ENCODE results near the gene APOBEC3G.

The APOBEC3G gene

GRCh38 chr22:39080052-39080762 lies 3.1 kb downstream of the APOBEC3G start:
- no peak for DNase-seq (ENCODE audit: low read depth in 2 of 2)
- no peak overlapping the region for H3K4me3 ChIP-seq (replicated peaks in 1 of 2; ENCODE audit: low read depth in 2 of 2, low read length in 2 of 2)
- TF ChIP-seq CTCF (IDR thresholded peaks at IDR 0.05; ENCODE audit: low read depth, low read length): no peak

GRCh38 chr22:39081016-39081415 lies 3.9 kb downstream of the APOBEC3G start:
- TF ChIP-seq CTCF (IDR thresholded peaks at IDR 0.05; ENCODE audit: low read depth, low read length): no peak
- DNase-seq (ENCODE audit: low read depth in 2 of 2): no peak
- H3K4me3 ChIP-seq (replicated peaks in 1 of 2; ENCODE audit: low read depth in 2 of 2, low read length in 2 of 2): no peak overlapping the region

DNA sequence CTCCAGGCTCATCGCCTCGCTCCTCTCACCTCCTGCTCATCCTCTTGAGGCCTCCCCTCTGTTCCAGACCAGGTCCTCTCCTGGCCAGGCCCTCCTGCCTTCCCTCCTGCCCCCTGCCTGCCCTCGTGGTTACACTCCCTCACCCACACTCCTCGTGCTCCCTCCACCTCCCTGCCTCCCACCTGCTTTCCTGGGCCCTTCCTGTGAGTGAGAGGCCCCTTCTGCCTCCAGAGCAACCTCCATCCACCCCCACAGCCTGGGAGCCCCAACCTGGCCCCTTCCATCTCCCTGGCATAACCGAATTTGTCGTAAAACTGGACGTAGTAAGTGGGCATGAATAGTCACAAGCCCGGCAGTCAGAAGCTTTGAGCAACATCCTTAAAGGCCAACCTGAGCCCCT lies 4.5 kb downstream of the APOBEC3G start:
- TF ChIP-seq CTCF (IDR thresholded peaks at IDR 0.05; ENCODE audit: low read depth, low read length): no peak
- DNase-seq (ENCODE audit: low read depth in 2 of 2): no peak
- no peak overlapping the region for H3K4me3 ChIP-seq (replicated peaks in 1 of 2; ENCODE audit: low read depth in 2 of 2, low read length in 2 of 2)

GRCh38 chr22:39083212-39084165 lies 6.4 kb downstream of the APOBEC3G start:
- TF ChIP-seq CTCF (IDR thresholded peaks at IDR 0.05; ENCODE audit: low read depth, low read length): no peak
- DNase-seq (ENCODE audit: low read depth in 2 of 2): no peak
- no peak overlapping the region for H3K4me3 ChIP-seq (replicated peaks in 1 of 2; ENCODE audit: low read depth in 2 of 2, low read length in 2 of 2)

- DNase-seq (ENCODE audit: low read depth in 2 of 2): no peak
- H3K4me3 ChIP-seq (replicated peaks in 1 of 2; ENCODE audit: low read depth in 2 of 2, low read length in 2 of 2): no peak overlapping the region
- no peak for TF ChIP-seq CTCF (IDR thresholded peaks at IDR 0.05; ENCODE audit: low read depth, low read length)
These were observed 7.6 kb downstream of the APOBEC3G start for GRCh38 chr22:39084666-39085065.

DNA sequence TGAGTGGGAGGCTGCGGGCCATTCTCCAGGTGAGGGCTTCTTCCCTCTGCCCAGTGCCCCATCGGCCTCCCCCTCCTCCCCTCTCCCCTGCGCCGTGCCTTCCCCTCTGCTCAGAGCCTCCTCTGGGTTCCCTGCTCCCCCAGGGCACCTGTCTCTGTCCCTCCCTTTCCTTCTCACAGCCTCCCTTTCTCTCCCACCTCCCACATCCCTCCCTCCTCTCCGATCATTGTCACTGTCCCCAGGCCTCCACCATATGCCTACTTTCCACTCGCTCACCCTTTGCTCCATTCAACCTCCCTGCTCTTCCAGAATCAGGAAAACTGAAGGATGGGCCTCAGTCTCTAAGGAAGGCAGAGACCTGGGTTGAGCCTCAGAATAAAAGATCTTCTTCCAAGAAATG lies 10.0 kb downstream of the APOBEC3G start:
- TF ChIP-seq CTCF (IDR thresholded peaks at IDR 0.05; ENCODE audit: low read depth, low read length): no peak

More for the DNA sequence above, 10.0 kb downstream of the APOBEC3G start:
- H3K4me3 ChIP-seq (replicated peaks in 1 of 2; ENCODE audit: low read depth in 2 of 2, low read length in 2 of 2): no peak overlapping the region
- DNase-seq (ENCODE audit: low read depth in 2 of 2): no peak
